ENCODE results near the gene RALGPS1.

DNA sequence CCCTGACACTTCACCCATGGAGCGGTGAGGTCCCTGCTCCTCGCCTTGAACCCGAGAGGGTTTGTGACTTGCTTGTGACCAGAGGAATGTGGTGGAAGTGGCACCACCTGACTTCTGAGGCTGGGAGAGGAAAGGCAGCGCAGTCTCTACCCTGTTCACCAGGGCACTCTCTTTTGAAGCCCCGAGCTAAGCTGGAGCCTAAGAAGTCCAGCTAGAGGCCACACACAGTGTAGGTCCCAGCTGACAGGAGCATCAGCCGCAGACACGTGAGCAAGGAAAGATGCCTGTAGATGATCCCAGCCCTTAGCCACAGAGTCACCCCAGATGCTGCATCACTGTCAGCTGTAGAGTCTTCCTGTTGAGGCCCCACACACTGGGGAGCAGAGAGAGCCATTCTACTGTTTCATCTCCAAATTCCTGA is 209.5 kb downstream of the RALGPS1 start:
- no peak for TF ChIP-seq POLR2A (IDR thresholded peaks at IDR 0.05)
- no peak for TF ChIP-seq CTCF (IDR thresholded peaks at IDR 0.05 in 8 of 11, conservative IDR thresholded peaks at IDR 0.05 in 3 of 11)
